CD8-positive, alpha-beta memory T cell (primary cell): ENCODE results near the gene C6orf136. TPM values are rescaled to one million over a fixed set of nuclear protein-coding genes. Genes with fewer than 3 reads are reported as not detected.

Experiments
- CTCF ChIA-PET: fragments of 350-600 bp; sonication (Branson Sonifier 250); formaldehyde crosslinking; loops from one replicate; lab custom pipeline; 2021; ENCODE audit warnings: antibody characterized with exemption; lab: Charles Lee
- POLR2A ChIA-PET: fragments of 350-600 bp; sonication (Branson Sonifier 250); formaldehyde crosslinking; loops from one replicate; lab custom pipeline; 2021; ENCODE audit warnings: antibody characterized with exemption; lab: Charles Lee
- DNase-seq, 5 donors: peaks; one replicate each; pipeline versions ENCODE4 v3.0.0 to v3.0.0-alpha.2; 2020 to 2022; ENCODE audit warnings: mixed read lengths in 1 of 5
- H3K27ac ChIP-seq: one replicate; pipeline ENCODE4 v1.7.0; 2013; ENCODE audit warnings: low read depth, mild to moderate bottlenecking, low read length, moderate library complexity
- H3K27me3 ChIP-seq: 2 replicates; pipeline ENCODE4 v1.7.0; 2013; ENCODE audit warnings: low read length, mild to moderate bottlenecking; ENCODE audit not compliant: insufficient read depth, poor library complexity, severe bottlenecking
- H3K36me3 ChIP-seq: 2 replicates; pipeline ENCODE4 v1.7.0; 2013; ENCODE audit warnings: mild to moderate bottlenecking, low read length, moderate library complexity; ENCODE audit not compliant: insufficient read depth
- H3K4me1 ChIP-seq: 2 replicates; pipeline ENCODE4 v1.7.0; 2013; ENCODE audit warnings: mild to moderate bottlenecking, low read length, moderate library complexity; ENCODE audit not compliant: insufficient read depth
- H3K4me3 ChIP-seq: 2 replicates; pipeline ENCODE4 v1.7.0; 2013; ENCODE audit warnings: mild to moderate bottlenecking, low read length
- H3K9me3 ChIP-seq: 2 replicates; pipeline ENCODE4 v1.7.0; 2013; ENCODE audit warnings: mild to moderate bottlenecking, low read length
- H3K27ac Mint-ChIP-seq, 8 donors: one replicate each; pipeline ENCODE4 v1.8.0; 2020 to 2021; ENCODE audit warnings: mixed read lengths in 8 of 8, mild to moderate bottlenecking in 6 of 8, inconsistent platforms in 3 of 8, moderate library complexity in 3 of 8
- H3K27me3 Mint-ChIP-seq, 2 donors: one replicate each; pipeline ENCODE4 v1.8.0; 2020 to 2021; ENCODE audit warnings: mixed read lengths in 2 of 2, mild to moderate bottlenecking in 1 of 2, moderate library complexity in 1 of 2
- H3K36me3 Mint-ChIP-seq, 3 donors: one replicate each; pipeline ENCODE4 v1.8.0; 2020 to 2021; ENCODE audit warnings: mixed read lengths in 3 of 3, inconsistent platforms in 1 of 3, mild to moderate bottlenecking in 1 of 3
- H3K4me1 Mint-ChIP-seq, 3 donors: one replicate each; pipeline ENCODE4 v1.8.0; 2020 to 2021; ENCODE audit warnings: mixed read lengths in 3 of 3, inconsistent platforms in 1 of 3, mild to moderate bottlenecking in 1 of 3
- H3K4me3 Mint-ChIP-seq, 7 donors: one replicate each; pipeline ENCODE4 v1.8.0; 2020 to 2021; ENCODE audit warnings: mixed read lengths in 7 of 7, mild to moderate bottlenecking in 6 of 7, moderate library complexity in 4 of 7, inconsistent platforms in 2 of 7
- H3K9me3 Mint-ChIP-seq, 5 donors: one replicate each; pipeline ENCODE4 v1.8.0; 2020 to 2022; ENCODE audit warnings: mixed read lengths in 5 of 5, mild to moderate bottlenecking in 3 of 5, moderate library complexity in 2 of 5, inconsistent platforms in 1 of 5
- polyA plus RNA-seq: library from polyadenylated mRNA; unstranded; fragments of 300-500 nt; fragmentation: Illumina TruSeq; gene quantifications from one replicate; pipeline ENCODE4 v1.2.3, GENCODE V29; 2021
- total RNA-seq, 2 experiments: library from RNA; stranded (reverse); gene quantifications; one replicate each; pipeline ENCODE4 v1.2.3, GENCODE V29; 2021

C6orf136 gene
- total and polyA plus RNA-seq, 3 experiments from 2014 or later, result 11.8 to 42.2 (median 35.9) TPM

DNA sequence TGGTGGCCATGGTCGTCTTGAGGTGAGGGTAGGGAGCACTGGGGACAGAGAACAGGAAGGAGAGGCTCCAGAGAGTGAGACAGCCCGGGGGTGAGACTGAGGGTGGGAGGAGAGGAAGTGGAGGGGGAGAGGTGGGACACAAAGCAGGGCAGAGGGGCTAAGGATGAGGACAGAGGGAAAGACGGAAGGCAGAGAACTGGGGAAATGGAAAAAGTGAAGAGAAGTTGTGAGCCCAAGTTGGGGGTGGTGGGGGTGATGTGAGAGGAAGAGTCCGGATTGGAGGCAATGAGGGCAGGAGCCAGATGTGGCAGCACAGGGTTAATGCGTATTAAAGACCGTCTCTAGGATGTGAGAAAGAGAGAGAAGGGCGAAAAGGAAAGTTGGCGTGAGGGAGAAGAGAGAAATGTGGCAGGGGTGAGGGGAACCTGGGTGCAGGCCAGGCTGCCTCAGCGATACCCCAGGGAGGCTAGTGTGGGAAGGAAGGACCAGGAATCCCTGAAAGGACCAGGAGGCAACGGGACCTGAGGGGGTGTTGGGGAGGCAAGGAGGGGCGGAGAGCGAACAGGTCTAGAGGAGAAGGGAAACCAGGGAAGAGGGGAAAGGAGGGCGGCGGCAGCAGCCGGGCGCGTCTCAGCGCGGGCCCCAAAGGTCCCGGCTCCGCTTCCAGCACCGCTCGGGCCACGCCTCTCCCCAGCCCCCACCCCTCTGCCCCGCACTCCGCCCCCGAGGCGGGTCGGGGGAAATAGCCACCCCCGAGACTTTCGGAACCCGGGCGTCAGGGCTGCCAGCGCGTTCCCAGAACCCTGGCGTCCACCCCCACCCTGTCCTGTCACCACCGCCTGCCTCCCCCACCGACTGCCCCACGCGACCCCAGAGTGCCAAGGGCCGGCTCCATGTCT lies 39.3 kb downstream of the C6orf136 start, which contains the start of gene PPP1R18:
Gene PPP1R18 (minus strand): TSS at position 637 of the 899 bp plus-strand sequence. CDS start 627 bp downstream, at position 10.
- no peaks in the 10 kb centered on the region for H3K9me3 ChIP-seq
- ChIA-PET POLR2A (interaction anchor here (8.1 kb wide), 1 partner anchor 35 kb away, joined by 142 read pairs; the partner anchor contains the start of gene TUBB), CTCF (interaction anchor here (1.2 to 17.6 kb wide), 3 partner anchors 21 to 145 kb away, joined by 4 to 697 read pairs (median 5); partner anchors contain the start of genes MDC1 and TUBB)
- peak; percentile 62 to 86 (median 79) for DNase-seq
- peak within 1 kb of the TSS; percentile 90 for H3K27ac ChIP-seq
- H3K4me1 Mint-ChIP-seq, result peaks cover 45 to 61% (median 45%) of the 10 kb centered on the region in 3 donors
- no peaks in the 10 kb centered on the region for H3K9me3 Mint-ChIP-seq
- H3K27ac Mint-ChIP-seq, result peak within 1 kb of the TSS; percentile 91 to 100 (median 96)
- peaks cover 43% of the 10 kb centered on the region for H3K4me1 ChIP-seq
- peak within 1 kb of the TSS; percentile 92 for H3K4me3 ChIP-seq
- no peaks in the 10 kb centered on the region for H3K27me3 ChIP-seq
- peaks cover 3 to 52% (median 11%) of the 10 kb centered on the region in 3 donors for H3K36me3 Mint-ChIP-seq
- no peaks in the 10 kb centered on the region for H3K36me3 ChIP-seq
- H3K4me3 Mint-ChIP-seq, result peak within 1 kb of the TSS; percentile 95 to 100 (median 99)
- no peaks in the 10 kb centered on the region for H3K27me3 Mint-ChIP-seq

GRCh38 chr6:30686908-30687658 lies 40.1 kb downstream of the C6orf136 start:
- H3K27ac Mint-ChIP-seq, result peak overlapping the region; percentile 91 to 99 (median 95)
- CTCF ChIA-PET, result interaction anchor here (1.0 to 3.1 kb wide), 6 partner anchors 8 to 44 kb away, joined by 3 to 23 read pairs (median 4); partner anchors contain the start of gene MDC1
- H3K9me3 Mint-ChIP-seq, result no peaks in the 10 kb centered on the region
- H3K36me3 ChIP-seq, result no peaks in the 10 kb centered on the region
- peaks cover 38% of the 10 kb centered on the region for H3K4me1 ChIP-seq
- H3K36me3 Mint-ChIP-seq, result peaks cover 3 to 47% (median 8%) of the 10 kb centered on the region in 3 donors
- H3K27me3 Mint-ChIP-seq, result no peaks in the 10 kb centered on the region
- no peaks in the 10 kb centered on the region for H3K9me3 ChIP-seq
- no peaks in the 10 kb centered on the region for H3K27me3 ChIP-seq
- POLR2A ChIA-PET, result interaction anchor here (1.2 to 1.5 kb wide), 3 partner anchors 8 to 34 kb away, joined by 4 to 10 read pairs (median 5); partner anchors contain the start of gene MDC1
- peak overlapping the region; percentile 92 for H3K4me3 ChIP-seq
- peaks cover 41 to 59% (median 43%) of the 10 kb centered on the region in 3 donors for H3K4me1 Mint-ChIP-seq
- peak overlapping the region; percentile 90 for H3K27ac ChIP-seq
- peak overlapping the region; percentile 95 to 100 (median 99) for H3K4me3 Mint-ChIP-seq
- peak; percentile 48 to 83 (median 72) for DNase-seq

DNA sequence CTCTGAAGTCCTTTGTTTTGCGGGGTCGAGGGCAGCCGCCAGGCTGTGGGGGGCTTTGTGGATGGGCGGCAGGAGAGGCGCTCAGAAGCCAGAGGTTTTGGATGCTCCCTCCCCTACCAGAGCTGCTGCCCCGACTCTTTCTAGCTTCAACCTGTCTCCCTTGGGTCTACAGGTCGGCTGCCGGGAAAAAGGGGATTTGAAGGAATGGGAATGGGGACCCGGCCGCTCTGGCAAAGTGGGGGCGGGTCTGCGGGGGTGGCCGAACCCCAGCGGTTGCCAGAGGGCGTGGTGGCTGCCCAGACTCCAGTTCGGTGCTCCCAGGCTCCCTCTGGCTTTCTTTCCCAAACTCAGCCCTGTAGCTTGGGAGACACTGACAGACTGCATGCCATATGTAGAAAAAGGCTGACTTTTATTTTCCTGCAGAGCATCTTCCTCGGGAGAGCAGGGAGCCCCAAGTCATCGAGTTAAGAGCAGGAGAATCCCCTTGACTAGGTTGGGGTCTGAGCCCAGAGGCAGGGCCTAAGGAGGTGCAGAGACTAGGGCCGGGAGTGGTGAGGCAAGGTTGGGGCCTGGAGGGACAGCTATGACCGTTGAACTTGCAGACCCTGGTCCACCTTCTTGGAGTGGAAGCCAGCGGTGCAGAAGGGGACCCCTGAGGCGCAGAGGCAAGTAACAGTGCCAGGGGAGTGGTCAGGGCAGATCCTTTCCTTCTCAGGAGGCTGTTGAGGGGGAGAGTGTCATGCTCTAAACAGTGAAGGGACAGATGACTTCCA lies 40.9 kb downstream of the C6orf136 start:
- ChIA-PET CTCF (interaction anchor here (1.0 to 3.1 kb wide), 6 partner anchors 9 to 43 kb away, joined by 3 to 23 read pairs (median 4); partner anchors contain the start of gene MDC1), POLR2A (interaction anchor here (1.2 to 1.5 kb wide), 3 partner anchors 9 to 33 kb away, joined by 4 to 10 read pairs (median 5); partner anchors contain the start of gene MDC1)
- peaks cover 37% of the 10 kb centered on the region for H3K4me1 ChIP-seq
- H3K4me1 Mint-ChIP-seq, result peaks cover 40 to 54% (median 40%) of the 10 kb centered on the region in 3 donors
- H3K9me3 Mint-ChIP-seq, result no peaks in the 10 kb centered on the region
- H3K27me3 ChIP-seq, result no peaks in the 10 kb centered on the region
- no peaks in the 10 kb centered on the region for H3K9me3 ChIP-seq
- DNase-seq, result no peak
- H3K27me3 Mint-ChIP-seq, result no peaks in the 10 kb centered on the region
- H3K36me3 ChIP-seq, result no peaks in the 10 kb centered on the region
- peak overlapping the region; percentile 92 for H3K4me3 ChIP-seq
- peak overlapping the region; percentile 84 to 99 (median 94) for H3K27ac Mint-ChIP-seq
- H3K27ac ChIP-seq, result peak overlapping the region; percentile 90
- H3K4me3 Mint-ChIP-seq, result peak overlapping the region; percentile 95 to 100 (median 99)
- H3K36me3 Mint-ChIP-seq, result peaks cover 3 to 39% (median 5%) of the 10 kb centered on the region in 3 donors

DNA sequence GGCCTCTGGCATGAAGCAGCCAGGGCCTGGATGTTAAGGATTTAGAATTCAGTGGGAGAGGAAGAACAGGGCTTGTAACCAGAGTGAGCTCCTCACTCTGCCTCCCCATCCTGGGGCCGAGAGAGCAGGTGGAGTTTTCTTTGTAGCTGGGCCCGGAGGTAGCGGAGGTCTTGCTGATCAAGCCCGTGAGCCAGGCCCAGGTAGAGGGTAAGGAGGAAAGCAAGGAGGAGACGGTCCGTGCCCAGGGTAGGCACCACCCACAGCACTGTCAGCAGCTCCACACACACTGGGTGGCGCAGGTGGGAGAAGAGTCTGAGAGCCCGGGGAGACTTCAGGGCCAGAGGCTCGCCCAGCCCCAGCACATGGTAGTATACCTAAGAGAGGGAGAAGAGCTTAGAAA lies 41.6 kb downstream of the C6orf136 start:
- H3K36me3 Mint-ChIP-seq, result peaks cover 3 to 32% (median 5%) of the 10 kb centered on the region in 3 donors
- CTCF ChIA-PET, result interaction anchor here (1.0 to 3.1 kb wide), 5 partner anchors 10 to 42 kb away, joined by 3 to 23 read pairs (median 4); partner anchors contain the start of gene MDC1
- peak overlapping the region; percentile 91 to 99 (median 94) for H3K27ac Mint-ChIP-seq
- H3K27ac ChIP-seq, result peak overlapping the region; percentile 90
- H3K36me3 ChIP-seq, result no peaks in the 10 kb centered on the region
- POLR2A ChIA-PET, result interaction anchor here (1.5 kb wide), 1 partner anchor 10 kb away, joined by 4 read pairs; no protein-coding TSS in a partner anchor
- peak in 1 of 5 donors; percentile 8 for DNase-seq
- peaks cover 40 to 53% (median 40%) of the 10 kb centered on the region in 3 donors for H3K4me1 Mint-ChIP-seq
- H3K27me3 Mint-ChIP-seq, result no peaks in the 10 kb centered on the region
- no peak overlapping the region for H3K4me3 ChIP-seq
- peaks cover 37% of the 10 kb centered on the region for H3K4me1 ChIP-seq
- no peaks in the 10 kb centered on the region for H3K9me3 Mint-ChIP-seq
- H3K4me3 Mint-ChIP-seq, result peak overlapping the region; percentile 95 to 100 (median 99)
- H3K27me3 ChIP-seq, result no peaks in the 10 kb centered on the region
- H3K9me3 ChIP-seq, result no peaks in the 10 kb centered on the region

DNA sequence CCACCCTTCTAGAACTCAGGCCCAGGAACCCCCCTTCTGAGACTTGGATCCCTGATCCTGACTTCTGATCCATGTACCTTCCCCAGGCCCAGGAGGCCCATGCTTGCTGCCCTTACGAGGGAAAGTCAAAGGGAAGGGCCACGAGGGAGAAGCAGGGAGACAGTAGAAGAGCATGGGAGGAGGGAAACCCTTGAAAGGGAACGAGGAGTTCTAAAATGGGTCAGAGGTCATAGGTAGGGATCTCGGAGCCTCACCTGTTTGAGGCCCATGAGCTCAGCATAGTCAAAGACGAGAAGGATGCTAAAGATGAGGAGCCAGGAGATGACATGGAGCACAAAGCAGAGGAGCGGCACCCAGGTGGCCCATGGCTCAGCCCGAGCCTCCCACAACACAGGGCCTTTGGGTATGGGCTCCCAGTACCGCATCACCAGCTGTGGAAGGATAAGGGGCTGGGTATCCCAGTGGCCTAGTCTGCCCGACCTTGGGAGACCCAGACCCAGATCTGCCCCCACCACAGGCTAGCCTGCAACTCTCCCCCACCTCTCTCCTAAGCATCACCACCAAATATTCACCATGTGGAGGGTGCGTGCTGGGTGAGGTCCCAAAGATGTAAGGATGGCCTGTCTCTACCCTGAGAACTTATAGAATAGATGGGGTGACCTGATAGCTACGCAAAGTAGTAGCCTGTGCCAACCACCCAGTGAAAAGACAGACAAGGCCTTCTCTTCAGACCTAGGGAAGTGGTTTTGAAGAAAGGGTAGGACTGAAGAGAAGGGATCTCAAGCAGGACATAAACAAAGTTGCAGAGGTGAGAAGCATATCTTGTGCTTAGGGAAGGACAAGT lies 42.3 kb downstream of the C6orf136 start:
- Mint-ChIP-seq H3K27ac (peak overlapping the region; percentile 86 to 99 (median 96)), H3K36me3 (peaks cover under 1 to 26% (median 2%) of the 10 kb centered on the region in 3 donors), H3K9me3 (no peaks in the 10 kb centered on the region), H3K4me1 (peaks cover 40 to 53% (median 40%) of the 10 kb centered on the region in 3 donors), H3K27me3 (no peaks in the 10 kb centered on the region), H3K4me3 (peak overlapping the region; percentile 81 to 100 (median 99))
- Histone ChIP-seq H3K4me3 (no peak overlapping the region), H3K4me1 (peaks cover 37% of the 10 kb centered on the region), H3K9me3 (no peaks in the 10 kb centered on the region), H3K27me3 (no peaks in the 10 kb centered on the region), H3K36me3 (no peaks in the 10 kb centered on the region), H3K27ac (no peak overlapping the region)
- DNase-seq, result no peak
- CTCF ChIA-PET, result interaction anchor here (1.0 to 3.1 kb wide), 4 partner anchors 10 to 42 kb away, joined by 3 to 23 read pairs (median 13); no protein-coding TSS in a partner anchor
- POLR2A ChIA-PET, result interaction anchor here (1.0 kb wide), 1 partner anchor 28 kb away, joined by 3 read pairs; the partner anchor contains the start of gene MDC1

DNA sequence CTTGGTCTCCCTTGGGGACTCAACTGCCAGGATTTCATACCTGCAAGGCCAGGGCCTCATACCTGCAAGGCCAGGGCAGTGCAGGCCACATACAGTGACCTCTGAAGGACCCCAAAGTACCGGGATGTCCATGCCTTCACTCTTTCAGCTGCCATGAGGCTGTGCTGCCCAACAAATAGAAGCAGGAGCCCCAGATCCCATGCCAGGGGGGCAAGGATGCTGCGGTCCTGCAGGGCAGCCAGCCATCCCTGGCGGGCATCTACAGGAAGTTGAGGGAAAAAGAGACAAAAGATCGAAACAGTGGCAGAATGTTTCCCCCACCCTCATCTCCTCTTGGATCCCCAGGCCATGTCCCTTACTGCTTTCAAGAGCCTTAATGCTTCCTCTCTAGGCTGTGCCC lies 43.1 kb downstream of the C6orf136 start:
- Mint-ChIP-seq H3K4me3 (peak overlapping the region; percentile 81 to 100 (median 90)), H3K36me3 (peaks cover 0 to 21% (median 2%) of the 10 kb centered on the region in 3 donors), H3K4me1 (peaks cover 40 to 53% (median 40%) of the 10 kb centered on the region in 3 donors), H3K27ac (peak overlapping the region; percentile 58 to 99 (median 94)), H3K9me3 (no peaks in the 10 kb centered on the region), H3K27me3 (no peaks in the 10 kb centered on the region)
- Histone ChIP-seq H3K36me3 (no peaks in the 10 kb centered on the region), H3K27me3 (no peaks in the 10 kb centered on the region), H3K9me3 (no peaks in the 10 kb centered on the region), H3K27ac (peak overlapping the region; percentile 24), H3K4me1 (peaks cover 37% of the 10 kb centered on the region), H3K4me3 (peak overlapping the region; percentile 37)
- DNase-seq, result no peak
- ChIA-PET CTCF (interaction anchor here (1.4 to 3.1 kb wide), 5 partner anchors 10 to 33 kb away, joined by 3 to 23 read pairs (median 21); no protein-coding TSS in a partner anchor), POLR2A (interaction anchor here (1.0 kb wide), 1 partner anchor 27 kb away, joined by 3 read pairs; the partner anchor contains the start of gene MDC1)
